SIG-M5 treated with dmso at 0.1 percent for 504 hours (cell line): ENCODE measurements around the gene KAT6B.

ENCODE experiments used
- DNase-seq: peaks from one replicate; lab custom pipeline; 2025; ENCODE audit not compliant: unreplicated experiment; lab: John Stamatoyannopoulos, UW

The KAT6B gene

DNA sequence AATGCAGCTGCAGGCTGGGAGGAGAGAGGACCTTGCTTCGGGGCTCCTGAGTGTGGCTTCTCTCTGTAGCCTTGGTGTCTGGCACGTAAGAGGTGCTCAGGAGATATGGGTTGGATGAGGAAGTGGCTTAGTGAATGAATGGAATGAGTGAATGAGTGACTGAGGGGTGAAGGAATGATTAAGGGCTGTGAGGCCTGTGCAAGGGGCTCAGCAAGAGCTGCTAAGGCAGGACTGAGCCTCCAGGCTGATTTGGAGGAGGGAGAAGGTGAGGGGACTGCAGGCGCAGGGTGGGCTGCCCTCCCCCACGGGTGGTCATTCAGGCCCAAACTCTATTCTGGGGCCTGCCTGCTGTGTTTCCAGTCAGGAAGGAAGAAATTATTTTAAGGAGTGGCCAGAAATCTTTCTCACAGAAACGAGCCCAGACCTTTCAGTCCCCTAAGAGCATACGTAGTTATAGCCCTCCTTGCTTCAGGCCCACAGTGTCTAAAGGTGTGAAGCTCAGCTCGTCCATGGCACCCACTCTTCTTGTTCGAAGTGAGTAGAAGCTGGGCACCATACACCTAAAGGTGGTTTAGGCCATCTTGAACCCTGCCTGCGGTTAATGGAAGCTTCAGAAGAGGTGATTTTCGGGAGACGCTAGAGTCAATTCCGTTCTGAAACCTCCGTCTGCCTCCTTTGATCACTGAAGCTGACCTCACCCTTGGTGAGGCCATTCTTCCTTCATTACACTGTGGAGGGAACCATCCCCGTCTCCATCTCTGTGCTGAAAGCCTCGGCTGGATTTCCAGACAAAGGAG, 235.5 kb downstream of the KAT6B start:
- no peak for DNase-seq

DNA sequence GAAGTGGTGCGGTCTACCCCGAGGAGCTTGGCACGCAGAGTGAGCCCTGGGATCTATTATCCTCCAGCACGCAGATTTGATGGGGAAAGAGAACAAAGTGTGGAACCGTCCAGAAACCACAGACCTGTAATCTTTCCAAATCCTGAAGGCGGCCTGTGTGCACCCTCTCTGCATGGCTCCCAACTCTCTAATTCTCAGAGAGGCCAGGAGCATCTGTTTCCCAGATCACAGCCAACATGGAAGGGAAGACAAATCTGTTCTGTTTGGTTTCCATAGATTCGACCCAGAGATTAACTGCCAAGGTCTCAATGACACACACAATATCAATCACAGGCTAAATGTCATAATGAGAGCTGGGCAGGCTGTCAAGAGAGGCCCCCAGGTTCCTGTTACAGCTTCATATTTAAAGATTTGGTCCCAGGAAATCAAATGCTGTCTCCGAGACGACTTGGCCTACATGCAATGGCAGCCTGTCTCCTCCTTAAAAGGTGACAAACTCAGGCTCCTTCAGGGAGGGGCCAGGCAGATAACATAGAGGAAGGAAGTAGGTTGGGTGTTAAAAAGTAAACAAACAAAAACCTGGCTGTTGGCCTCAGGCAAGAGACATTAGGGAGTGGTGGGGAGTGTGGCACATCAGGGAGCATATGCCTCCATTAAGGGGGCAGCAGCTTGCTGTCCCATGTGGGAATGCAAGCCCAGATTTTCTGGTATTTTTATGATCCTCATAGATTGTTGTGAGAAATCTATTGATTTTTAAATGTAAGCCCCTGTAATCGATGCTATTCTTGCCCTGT, 236.3 kb downstream of the KAT6B start:
- DNase-seq, result peak; percentile 36

DNA sequence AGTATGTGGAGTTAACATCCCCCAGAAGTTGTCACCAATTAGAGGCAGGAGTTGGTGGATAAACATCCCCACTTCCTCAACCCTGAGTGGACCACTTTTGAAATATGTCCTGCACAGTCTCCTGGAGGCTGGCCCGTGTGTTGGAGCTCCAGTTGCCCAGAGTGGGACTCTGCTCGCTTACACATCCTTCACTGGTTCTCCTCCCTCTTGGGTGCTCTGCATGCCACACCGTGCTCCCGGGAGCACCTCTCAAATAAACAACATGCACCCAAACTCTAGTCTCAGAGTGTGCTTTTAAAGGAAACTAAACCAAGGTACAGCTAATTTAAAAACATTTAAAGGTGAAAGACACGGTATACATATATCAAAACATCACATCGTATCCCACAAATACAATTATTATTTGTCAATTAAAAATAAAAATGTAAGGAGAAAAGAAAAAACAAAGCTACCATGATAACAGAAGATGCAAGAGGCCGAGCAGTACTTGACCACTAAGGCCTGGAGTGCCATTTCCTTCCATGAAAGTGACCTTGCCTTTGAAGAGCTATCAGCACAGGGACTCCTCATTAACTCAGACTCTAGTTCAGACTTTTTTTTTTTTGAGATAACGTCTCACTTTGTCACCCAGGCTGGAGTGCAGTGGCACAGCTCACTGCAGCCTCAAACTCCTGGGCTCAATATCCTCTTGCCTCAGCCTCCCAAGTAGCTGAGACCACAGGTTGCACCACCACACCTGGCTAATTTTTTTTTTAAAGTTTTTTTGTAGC, 237.2 kb downstream of the KAT6B start:
- DNase-seq, result no peak

DNA sequence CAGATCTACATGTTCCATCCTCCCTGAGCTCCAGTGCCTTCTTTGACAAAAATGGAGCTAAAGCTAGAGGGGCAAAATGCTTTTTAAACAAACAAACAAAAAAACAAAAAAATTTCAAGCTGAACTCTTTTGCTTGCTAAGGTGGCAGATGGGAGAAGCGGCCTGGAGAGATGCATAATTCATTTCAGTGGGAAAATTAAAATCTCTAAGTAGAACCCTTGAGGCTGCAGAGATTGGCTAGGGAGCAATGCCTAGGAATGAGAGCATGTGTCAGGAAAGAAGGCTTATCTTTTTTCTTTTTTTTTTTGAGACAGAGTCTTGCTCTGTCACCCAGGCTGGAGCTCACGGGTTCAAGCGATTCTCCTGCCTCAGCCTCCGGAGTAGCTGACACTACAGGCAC, 238.7 kb downstream of the KAT6B start:
- no peak for DNase-seq

DNA sequence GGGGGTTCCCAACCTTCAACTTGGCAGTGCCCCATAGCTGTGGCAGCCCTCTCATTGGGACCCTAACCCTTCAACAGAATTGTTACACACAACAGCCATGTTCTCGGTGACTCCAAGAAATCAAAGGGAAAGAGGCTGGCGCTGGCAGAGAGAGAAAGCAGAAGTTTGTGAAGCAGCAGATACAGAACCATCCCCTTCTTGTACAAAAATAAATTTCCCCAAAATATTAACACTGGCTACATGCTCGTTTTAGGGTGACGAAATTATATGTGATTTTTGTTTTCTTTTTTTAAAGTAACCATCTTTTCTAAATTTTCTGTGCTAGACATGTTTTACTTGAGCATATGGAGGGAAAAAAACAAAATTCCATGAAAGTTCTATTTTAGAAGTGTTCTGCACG, 239.9 kb downstream of the KAT6B start:
- no peak for DNase-seq

DNA sequence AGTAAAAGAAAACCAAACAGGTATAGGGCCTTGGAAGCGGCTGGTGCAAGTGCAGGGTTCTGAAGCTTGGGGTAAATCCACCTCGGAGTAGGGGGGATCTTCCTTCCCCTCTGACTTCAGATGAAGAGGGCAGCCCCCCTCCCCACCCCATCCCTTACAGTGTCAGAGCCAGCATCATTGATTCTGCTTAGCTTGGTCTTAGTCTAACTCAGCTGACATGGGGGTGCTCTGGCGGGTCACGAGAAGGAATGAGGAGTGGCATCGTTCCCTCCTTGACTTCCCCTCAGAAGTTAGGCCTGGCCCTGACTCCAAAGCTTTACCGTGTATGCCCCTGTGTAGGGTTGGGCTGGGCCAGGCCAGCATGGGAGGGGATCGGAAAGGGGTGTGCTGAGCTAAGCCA, 240.9 kb downstream of the KAT6B start:
- no peak for DNase-seq

DNA sequence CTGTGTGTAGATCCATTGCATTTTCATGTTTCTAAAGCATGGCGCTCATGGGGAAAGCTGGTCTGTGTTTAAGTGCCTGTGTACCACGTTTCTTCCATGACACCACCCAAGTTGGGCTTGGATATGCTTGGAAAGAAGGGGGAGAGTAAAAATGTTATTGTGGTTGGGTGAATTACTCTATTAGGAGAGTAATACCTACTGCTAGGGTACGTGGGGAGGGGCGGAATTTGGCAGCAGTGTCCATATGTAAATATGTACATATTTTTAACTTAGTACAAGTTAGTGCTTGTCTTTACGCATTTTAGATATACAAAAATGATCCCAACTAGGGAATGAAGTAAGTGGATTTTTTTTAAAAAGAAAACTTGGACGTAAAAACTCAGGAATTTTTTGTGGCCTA, 242.1 kb downstream of the KAT6B start:
- DNase-seq, result no peak

DNA sequence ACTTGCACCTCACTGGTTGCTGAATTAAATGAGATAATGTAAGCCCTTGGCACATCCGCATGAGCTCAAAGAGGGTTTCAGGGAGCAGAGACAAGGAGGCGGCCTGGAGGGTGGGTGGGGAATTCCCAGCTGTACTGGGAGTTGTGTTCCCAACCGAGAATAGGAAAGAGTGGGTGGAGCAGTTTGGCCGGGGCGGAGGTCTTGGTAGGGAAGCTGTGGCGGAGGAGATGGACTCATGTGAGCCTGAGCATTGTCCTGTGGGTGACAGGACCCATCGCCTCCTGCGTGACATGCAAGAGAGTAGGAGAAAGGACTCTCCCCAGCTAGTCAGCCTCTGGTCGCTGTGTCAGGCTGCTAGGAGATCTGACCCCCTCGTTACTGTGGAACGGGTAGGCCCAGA, 244.1 kb downstream of the KAT6B start:
- DNase-seq, result no peak

DNA sequence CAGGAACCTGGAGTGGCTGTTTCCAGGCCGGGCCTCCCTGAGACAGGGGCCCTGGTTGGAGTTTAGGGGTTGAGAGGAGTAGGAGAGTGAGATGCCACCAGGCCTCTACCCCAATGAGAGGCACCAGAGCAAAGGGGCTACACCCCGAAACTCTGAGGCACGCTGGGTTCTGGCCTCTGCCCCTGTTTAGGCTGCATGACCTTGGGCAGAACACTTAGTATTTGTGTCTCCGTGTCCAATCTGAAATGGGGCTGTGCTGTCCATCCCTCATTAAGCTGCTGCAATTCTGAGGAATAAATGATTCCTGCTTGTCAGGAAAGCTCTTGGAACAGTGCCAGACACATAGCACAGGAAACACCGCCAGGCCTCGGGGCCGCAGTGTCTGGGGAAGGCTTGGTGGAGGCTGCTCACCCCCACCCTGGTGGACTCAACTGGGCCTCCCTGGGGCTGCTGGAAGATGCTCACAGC, 244.6 kb downstream of the KAT6B start:
- DNase-seq, result no peak

DNA sequence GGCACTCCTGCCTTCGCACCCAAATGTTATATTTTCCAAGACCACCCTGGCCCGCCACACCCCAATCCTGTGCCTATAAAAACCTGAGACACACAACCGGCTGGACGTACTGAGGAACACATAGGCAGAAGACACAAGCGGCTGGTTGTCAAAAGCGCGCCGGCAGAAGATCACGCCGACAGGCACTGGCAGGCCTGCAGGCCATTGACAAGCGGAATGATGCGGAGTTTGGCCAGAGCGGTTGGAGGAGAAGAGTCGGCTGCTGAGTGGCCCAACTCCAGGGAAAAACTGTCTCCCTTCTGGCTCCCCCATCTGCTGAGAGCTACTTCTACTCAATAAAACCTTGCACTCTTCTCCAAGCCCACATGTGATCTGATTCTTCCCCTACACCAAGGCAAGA, 245.4 kb downstream of the KAT6B start:
- no peak for DNase-seq

DNA sequence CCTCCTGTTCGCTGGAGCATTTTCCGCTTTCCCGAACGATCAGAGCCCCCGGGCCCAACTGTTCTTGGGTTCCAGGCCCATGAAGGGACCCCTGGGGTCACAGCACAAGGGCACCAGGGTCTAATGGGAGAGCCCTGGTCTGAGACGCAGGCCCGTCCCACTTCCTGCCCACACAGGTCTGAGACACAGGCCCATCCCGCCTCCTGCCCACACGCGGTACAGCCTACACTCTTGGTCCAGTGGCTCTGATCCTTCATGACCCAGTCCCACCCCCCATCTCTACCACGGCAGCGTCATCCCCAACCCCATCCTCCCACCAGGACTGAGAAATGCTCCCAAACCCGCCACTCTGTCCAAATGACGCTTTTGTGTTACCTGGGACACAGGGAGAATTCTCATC, 246.3 kb downstream of the KAT6B start:
- no peak for DNase-seq

DNA sequence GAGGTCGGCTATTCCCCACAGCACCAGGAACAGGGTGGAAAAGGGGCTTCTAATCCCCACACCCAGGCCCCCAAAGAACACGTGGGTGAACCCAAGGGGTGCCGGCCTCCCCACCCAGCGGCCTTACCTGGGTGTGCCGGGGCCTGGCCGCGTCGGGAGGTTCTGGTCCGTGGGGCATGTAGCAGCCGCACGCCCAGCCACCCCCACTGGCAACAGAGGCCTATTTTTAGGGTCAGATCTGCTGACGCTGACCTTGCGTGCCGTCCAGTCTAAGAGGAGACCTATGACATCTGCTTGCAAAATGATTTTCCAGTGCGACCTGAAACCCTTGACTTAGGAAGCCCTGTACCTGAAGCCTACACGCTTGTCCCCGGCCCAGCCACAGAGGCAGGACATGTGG, 247.0 kb downstream of the KAT6B start:
- DNase-seq, result no peak

DNA sequence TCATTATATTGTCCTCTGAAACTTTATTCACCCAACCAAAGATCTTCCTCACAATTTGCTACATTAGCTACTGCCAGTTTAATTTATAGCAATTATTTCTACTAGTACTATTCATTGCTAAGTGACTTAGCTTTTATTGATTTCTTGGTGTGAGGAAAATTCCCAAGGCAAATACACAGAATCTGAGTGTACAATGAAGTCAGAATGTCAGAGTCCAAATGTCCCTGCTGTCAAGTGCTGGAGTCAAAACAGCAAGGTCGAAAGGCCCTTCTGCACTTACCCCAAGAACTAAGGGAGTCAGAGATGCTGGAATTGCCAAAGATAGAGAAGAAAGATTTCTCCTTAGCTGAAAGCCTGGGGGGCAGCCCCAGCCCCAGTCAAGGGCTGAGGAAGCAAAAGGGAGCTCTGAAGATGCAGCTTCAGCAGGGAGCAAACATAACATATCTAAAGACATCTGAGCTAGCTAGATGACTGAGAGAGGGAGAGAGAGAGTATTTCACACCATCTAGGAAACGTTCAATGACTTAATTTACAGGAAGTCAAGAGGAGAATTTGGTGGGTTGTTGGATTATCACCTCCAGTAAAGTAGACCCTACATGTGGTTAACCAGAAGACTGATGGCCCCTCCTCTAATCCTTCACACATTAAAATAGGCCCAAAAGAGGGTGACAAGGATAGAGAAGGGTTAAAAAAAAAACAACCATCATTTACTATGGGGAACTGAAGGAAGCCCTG, 248.5 kb downstream of the KAT6B start:
- no peak for DNase-seq

DNA sequence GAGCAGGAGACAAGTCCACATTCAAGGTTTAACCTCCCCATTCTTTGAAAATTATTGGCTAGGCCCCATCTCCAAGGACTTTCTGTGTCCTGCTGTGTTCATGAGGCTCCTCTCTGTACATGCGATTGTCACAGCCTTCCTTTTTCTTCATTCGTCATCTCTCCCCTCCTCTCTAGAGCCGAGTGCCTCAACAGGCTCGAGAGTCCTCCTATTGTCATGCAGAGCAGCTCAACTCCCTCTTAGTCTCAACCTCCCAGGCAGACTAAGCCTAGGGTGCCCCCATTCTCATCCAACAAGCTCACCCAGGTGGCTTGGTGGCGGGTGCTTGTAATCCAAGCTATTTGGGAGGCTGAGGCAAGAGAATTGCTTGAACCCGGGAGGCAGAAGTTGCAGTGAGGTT, 249.9 kb downstream of the KAT6B start:
- no peak for DNase-seq

DNA sequence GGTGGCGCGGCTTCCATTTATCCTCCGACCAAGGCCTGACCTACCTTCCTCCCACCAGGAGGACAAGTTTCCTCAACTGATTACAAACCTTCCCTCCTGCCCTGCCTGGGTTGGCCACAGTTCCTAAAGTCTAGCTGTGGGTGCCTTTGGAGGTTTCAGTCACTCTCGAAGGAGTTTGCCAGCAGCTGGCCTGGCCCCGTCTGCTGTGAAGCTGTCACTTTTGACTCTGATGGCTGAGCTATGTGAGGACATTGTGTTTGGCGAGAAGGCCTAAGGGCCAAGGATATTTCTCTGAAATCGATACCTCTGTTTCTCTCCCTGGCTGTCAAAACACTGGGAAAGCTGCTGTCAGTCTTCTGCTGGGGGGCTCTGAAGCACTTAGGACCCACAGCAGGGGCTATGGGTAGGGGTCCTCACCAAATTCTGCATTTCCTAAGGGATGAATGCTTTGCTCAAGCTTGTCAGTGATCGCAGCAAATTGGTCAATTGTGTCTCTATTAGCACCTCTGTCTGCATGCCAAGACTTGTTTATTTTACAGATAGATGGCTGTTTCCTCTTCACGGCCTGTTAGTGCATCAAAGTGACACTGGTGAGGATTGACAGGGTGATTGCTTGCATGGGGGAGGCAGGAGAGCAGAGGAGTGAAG, 253.2 kb downstream of the KAT6B start:
- DNase-seq, result no peak

DNA sequence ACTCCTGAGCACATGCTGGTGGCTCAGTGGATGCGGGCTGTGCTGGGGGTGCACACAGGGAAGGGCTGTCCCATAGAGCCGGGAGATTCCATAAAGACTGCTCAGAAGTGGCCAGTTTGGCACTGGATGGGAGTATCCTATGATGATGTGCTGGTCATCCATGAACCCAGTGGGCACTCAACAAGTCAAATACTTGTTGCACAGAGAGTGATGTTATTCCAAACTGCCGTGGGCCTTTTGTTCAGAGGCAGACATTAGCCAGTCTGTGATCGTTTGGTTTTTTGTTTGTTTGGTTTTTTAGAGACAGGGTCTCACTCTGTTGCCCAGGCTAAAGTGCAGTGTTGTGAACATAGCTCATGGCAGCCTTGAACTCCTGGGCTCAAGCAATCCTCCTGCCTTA, 254.2 kb downstream of the KAT6B start:
- no peak for DNase-seq

DNA sequence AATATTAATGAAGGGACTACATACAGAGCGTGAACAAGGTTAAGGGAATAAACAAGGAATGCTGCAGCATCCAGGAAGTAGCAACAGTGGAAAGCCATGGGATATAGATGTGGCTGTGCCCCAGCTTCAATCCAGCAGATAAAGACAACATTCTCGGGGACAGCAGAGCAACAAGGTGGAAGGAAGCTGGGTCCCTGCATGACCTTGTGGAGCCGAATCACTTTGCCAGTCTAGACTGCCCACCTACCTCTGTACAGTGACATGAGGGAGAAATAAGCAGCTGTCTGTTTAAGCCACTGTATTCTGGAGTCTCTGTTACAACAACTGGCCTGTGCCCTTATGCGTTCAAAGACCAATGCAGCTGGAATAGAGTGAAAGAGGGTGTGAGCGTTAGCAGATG, 255.0 kb downstream of the KAT6B start:
- no peak for DNase-seq
